Natural killer cell (primary cell): ENCODE results near the gene TGM3. TPM values are rescaled to one million over a fixed set of nuclear protein-coding genes. Genes with fewer than 3 reads are reported as not detected.

ENCODE experiments used
- ATAC-seq, 3 donors: fragments of 150-1000 bp in 2 of 3; fragments of 200-7000 bp in 1 of 3; cut with Tn5 transposase; 1 replicate in 1 of 3; 2 replicates in 2 of 3; pipeline ENCODE4 v1.10.0; 2021; ENCODE audit warnings: mild to moderate bottlenecking in 2 of 3, moderate library complexity in 2 of 3
- DNase-seq, 2 donors: peaks; one replicate each; pipeline versions ENCODE4 v3.0.0 to v3.0.0-alpha.2; 2013 to 2021; ENCODE audit warnings: mixed read lengths in 1 of 2
- H3K27ac ChIP-seq: one replicate; pipeline ENCODE4 v1.5.1; 2013; ENCODE audit warnings: mild to moderate bottlenecking, low read length
- H3K27me3 ChIP-seq: one replicate; pipeline ENCODE4 v1.6.1; 2013; ENCODE audit warnings: low read length; ENCODE audit not compliant: control insufficient read depth, insufficient read depth
- H3K36me3 ChIP-seq: one replicate; pipeline ENCODE4 v1.6.1; 2013; ENCODE audit warnings: low read length; ENCODE audit not compliant: control insufficient read depth, insufficient read depth
- H3K4me1 ChIP-seq: one replicate; pipeline ENCODE4 v1.6.1; 2013; ENCODE audit warnings: low read length; ENCODE audit not compliant: control insufficient read depth, insufficient read depth
- H3K4me3 ChIP-seq: one replicate; pipeline ENCODE4 v1.5.1; 2013; ENCODE audit warnings: low read length
- H3K9me3 ChIP-seq: one replicate; pipeline ENCODE4 v1.6.1; 2013; ENCODE audit warnings: low read length; ENCODE audit not compliant: control insufficient read depth, insufficient read depth
- H3K27ac Mint-ChIP-seq, 2 donors: one replicate each; pipeline ENCODE4 v1.8.0; 2022; ENCODE audit warnings: mild to moderate bottlenecking in 2 of 2, mixed read lengths in 2 of 2, moderate library complexity in 1 of 2
- H3K27me3 Mint-ChIP-seq, 2 donors: one replicate each; pipeline ENCODE4 v1.8.0; 2022; ENCODE audit warnings: low read depth in 2 of 2, mixed read lengths in 2 of 2
- H3K36me3 Mint-ChIP-seq: one replicate; pipeline ENCODE4 v1.8.0; 2022; ENCODE audit warnings: mixed read lengths
- H3K4me1 Mint-ChIP-seq, 2 donors: one replicate each; pipeline ENCODE4 v1.8.0; 2022; ENCODE audit warnings: mixed read lengths in 2 of 2
- H3K4me3 Mint-ChIP-seq: one replicate; pipeline ENCODE4 v1.8.0; 2022; ENCODE audit warnings: mild to moderate bottlenecking, moderate library complexity, mixed read lengths
- H3K9me3 Mint-ChIP-seq, 2 donors: one replicate each; pipeline ENCODE4 v1.8.0; 2022; ENCODE audit warnings: mixed read lengths in 2 of 2
- WGBS: methylation state at CpG from one replicate; pipeline ENCODE4 v1.1.7; 2013; ENCODE audit warnings: missing lambda C conversion rate; ENCODE audit not compliant: insufficient coverage; 5-methylcytosine and 5-hydroxymethylcytosine counted together
- intact Hi-C: fragments of 100-400 bp; cut with micrococcal nuclease; formaldehyde crosslinking; loops from one replicate; pipeline ENCODE4 v1.14.2; 2022
- total RNA-seq, 4 donors: library from RNA; stranded (reverse); fragments of 120-200 nt in 1 of 4; gene quantifications; one replicate each; pipeline versions ENCODE4 v1.2.3 to v1.2.4, GENCODE V29; 2013 to 2022
- TF ChIP-seq, protein P1 (sequence below): fragments of 200-600 bp; IDR thresholded peaks from one replicate; pipeline ENCODE4 v1.8.0; 2022; ENCODE audit warnings: antibody characterized with exemption

TGM3 gene
- total RNA-seq, 3 donors from 2014 or later (not counting 1 experiment from before 2014, with no cell fraction given), result not detected

DNA sequence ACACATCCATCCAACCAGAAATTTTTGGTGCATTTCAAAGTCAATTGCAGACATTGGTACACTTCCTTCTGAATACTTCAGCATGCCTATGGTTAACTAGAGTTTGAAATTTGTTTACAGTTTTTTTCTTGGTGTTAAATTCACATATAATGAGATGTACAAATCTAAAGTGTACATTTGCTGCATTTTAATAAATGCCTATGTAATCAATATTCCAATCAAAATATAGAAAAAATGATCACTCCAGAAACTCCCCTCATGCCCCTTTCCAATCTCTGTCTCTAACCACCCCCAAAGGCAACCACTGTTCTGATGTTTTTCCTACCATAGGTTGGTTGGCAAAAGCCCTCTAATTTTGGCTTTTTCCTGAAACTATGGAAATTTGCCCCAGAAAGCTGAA, 77.3 kb downstream of the TGM3 start:
- Mint-ChIP-seq H3K27ac (no peak overlapping the region), H3K9me3 (no peaks in the 10 kb centered on the region), H3K36me3 (no peaks in the 10 kb centered on the region), H3K4me1 (no peaks in the 10 kb centered on the region), H3K27me3 (peaks cover 33 to 58% of the 10 kb centered on the region in 2 donors), H3K4me3 (no peak overlapping the region)
- ATAC-seq (no peak), DNase-seq (no peak)
- no peak overlapping the region for H3K27ac ChIP-seq
- H3K4me1 ChIP-seq, result no peaks in the 10 kb centered on the region
- H3K9me3 ChIP-seq, result no peaks in the 10 kb centered on the region
- intact Hi-C loops, result no loop called here
- H3K27me3 ChIP-seq, result peaks cover 5% of the 10 kb centered on the region
- no peaks in the 10 kb centered on the region for H3K36me3 ChIP-seq
- TF ChIP-seq, protein P1, sequence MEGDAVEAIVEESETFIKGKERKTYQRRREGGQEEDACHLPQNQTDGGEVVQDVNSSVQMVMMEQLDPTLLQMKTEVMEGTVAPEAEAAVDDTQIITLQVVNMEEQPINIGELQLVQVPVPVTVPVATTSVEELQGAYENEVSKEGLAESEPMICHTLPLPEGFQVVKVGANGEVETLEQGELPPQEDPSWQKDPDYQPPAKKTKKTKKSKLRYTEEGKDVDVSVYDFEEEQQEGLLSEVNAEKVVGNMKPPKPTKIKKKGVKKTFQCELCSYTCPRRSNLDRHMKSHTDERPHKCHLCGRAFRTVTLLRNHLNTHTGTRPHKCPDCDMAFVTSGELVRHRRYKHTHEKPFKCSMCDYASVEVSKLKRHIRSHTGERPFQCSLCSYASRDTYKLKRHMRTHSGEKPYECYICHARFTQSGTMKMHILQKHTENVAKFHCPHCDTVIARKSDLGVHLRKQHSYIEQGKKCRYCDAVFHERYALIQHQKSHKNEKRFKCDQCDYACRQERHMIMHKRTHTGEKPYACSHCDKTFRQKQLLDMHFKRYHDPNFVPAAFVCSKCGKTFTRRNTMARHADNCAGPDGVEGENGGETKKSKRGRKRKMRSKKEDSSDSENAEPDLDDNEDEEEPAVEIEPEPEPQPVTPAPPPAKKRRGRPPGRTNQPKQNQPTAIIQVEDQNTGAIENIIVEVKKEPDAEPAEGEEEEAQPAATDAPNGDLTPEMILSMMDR, result no peak
- no peak overlapping the region for H3K4me3 ChIP-seq

DNA sequence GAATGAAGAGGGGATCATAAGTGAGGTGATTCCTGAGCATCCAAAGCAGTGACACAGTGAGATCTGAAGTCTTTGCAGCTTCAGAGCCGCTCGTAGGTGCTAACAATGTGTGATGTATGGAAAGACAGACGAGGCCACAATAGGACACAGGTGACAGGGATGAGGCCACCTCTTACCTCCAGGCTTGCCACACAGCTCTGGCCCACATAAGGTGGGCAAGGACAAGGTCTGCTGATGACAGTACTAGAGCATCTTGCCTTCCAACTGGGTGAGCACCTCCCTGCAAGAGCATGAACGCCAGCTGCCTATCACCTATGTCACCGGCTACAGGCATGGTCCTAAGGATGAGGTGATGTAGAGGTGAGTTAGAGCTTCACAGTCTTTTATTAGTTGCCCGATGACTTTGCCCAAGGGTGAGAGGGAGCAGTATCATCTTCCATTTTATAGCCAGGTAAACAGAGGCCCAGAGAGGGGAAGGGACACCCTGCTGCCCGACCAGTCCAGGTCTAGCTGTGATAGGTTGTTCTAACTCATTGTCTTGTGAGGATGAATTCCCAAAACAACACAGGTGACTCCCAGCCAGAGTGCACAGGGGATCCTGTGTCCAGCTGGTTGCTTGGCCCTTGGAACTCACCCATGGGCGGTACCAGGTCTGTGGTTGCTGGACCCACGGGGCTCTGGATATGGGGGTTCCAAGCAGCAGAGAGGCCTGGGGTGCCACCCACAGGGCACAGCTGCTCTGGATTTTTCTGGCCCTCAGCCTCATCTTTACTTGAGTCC, 78.7 kb downstream of the TGM3 start:
- Histone ChIP-seq H3K9me3 (no peaks in the 10 kb centered on the region), H3K4me3 (no peak overlapping the region), H3K27ac (no peak overlapping the region), H3K27me3 (peaks cover 5% of the 10 kb centered on the region), H3K4me1 (peaks cover 9% of the 10 kb centered on the region), H3K36me3 (no peaks in the 10 kb centered on the region)
- no peaks in the 10 kb centered on the region for H3K9me3 Mint-ChIP-seq
- H3K4me3 Mint-ChIP-seq, result no peak overlapping the region
- H3K4me1 Mint-ChIP-seq, result peaks cover 0 to 6% of the 10 kb centered on the region in 2 donors
- no peak overlapping the region for H3K27ac Mint-ChIP-seq
- DNase-seq (no peak), ATAC-seq (no peak)
- WGBS, result 83% methylated on average over 9 of the region's 9 CpGs
- intact Hi-C loops, result no loop called here
- H3K36me3 Mint-ChIP-seq, result no peaks in the 10 kb centered on the region
- peaks cover 20 to 43% of the 10 kb centered on the region in 2 donors for H3K27me3 Mint-ChIP-seq
- TF ChIP-seq, protein P1, result no peak

DNA sequence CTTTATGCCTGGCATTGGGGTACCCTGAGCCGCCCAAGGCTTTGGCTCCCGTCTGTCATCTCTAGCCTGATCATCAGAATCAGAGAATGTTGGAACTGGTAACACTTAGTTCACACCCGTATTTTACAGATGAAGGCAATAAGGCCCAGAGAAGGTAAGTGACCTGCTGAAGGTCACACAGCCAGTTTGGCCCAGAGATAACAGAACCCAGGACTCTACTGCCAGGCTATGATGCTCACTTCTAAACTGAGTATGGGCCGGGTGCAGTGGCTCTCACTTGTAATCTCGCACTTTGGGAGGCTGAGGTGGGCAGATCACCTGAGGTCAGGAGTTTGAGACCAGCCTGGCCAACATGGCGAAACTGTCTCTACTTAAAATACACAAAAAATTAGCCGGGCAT, 83.1 kb downstream of the TGM3 start:
- Mint-ChIP-seq H3K4me1 (peaks cover 0 to 12% of the 10 kb centered on the region in 2 donors), H3K27me3 (peaks cover 13 to 20% of the 10 kb centered on the region in 2 donors), H3K27ac (no peak overlapping the region), H3K4me3 (no peak overlapping the region), H3K9me3 (no peaks in the 10 kb centered on the region), H3K36me3 (no peaks in the 10 kb centered on the region)
- Histone ChIP-seq H3K27ac (no peak overlapping the region), H3K4me1 (peaks cover 13% of the 10 kb centered on the region), H3K27me3 (no peaks in the 10 kb centered on the region), H3K4me3 (no peak overlapping the region), H3K36me3 (no peaks in the 10 kb centered on the region), H3K9me3 (no peaks in the 10 kb centered on the region)
- intact Hi-C loops, result no loop called here
- 94% methylated on average over 7 of the region's 7 CpGs for WGBS
- ATAC-seq (no peak), DNase-seq (no peak)
- TF ChIP-seq, protein P1, result no peak
